WERI-Rb-1 (cell line): ENCODE data around the gene PLA2G2D.

Experiments used
- DNase-seq: peaks from one replicate; pipeline ENCODE4 v3.0.0-alpha.2; 2020
- H3K27ac ChIP-seq: fragments of 250-450 bp; sonication (Bioruptor Pico); 2 replicates; pipeline ENCODE4 v1.5.1; 2020; ENCODE audit warnings: mild to moderate bottlenecking, moderate library complexity
- H3K27me3 ChIP-seq: fragments of 250-450 bp; sonication (Bioruptor Pico); 2 replicates; pipeline ENCODE4 v1.5.1; 2021; ENCODE audit warnings: mild to moderate bottlenecking, low read depth, moderate library complexity; ENCODE audit not compliant: insufficient read depth, severe bottlenecking
- H3K36me3 ChIP-seq: fragments of 250-450 bp; sonication (Bioruptor Pico); 2 replicates; pipeline ENCODE4 v1.5.1; 2020; ENCODE audit warnings: mild to moderate bottlenecking, moderate library complexity
- H3K4me3 ChIP-seq: 2 replicates; pipeline ENCODE4 v1.5.1; 2011; ENCODE audit warnings: low read depth, mild to moderate bottlenecking, control low read depth, low read length
- H3K9me3 ChIP-seq: fragments of 250-450 bp; sonication (Bioruptor Pico); 2 replicates; pipeline ENCODE4 v1.5.1; 2021; ENCODE audit warnings: mild to moderate bottlenecking, moderate library complexity; ENCODE audit not compliant: severe bottlenecking
- TF ChIP-seq, protein P1 (sequence below): IDR thresholded peaks from 2 replicates; pipeline ENCODE4 v1.5.1; 2011; ENCODE audit warnings: low read depth, mild to moderate bottlenecking, control low read depth, inconsistent platforms, low read length

The PLA2G2D gene

DNA sequence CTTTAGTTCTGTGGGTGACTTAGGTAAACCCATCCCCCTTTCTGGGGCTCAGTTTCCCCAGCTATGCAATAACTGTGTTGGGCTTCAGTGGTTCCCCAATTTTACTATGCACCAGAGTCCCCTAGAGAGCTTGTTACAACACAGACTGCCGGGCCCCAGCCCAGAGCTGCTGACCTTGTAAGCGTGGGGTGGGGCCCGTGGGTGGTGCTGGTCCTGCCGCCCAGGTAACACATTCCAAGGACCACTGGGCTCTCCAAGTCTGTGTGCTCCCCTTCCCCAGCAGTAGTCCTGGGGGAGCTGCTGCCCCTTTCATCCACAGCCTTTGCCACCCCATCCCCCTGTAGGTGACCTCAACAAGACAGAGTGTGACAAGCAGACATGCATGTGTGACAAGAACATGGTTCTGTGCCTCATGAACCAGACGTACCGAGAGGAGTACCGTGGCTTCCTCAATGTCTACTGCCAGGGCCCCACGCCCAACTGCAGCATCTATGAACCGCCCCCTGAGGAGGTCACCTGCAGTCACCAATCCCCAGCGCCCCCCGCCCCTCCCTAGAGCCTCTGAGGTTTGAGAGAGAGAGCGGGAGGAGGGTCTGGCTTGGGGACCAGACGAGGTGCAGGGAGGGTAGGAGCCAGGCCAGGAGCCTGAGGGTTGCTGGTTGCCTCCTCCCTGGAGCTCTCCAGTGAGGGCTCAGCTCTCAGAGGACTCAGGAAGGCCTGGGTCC is 28.7 kb upstream of the PLA2G2D start:
- no peak for DNase-seq
- Histone ChIP-seq H3K36me3 (no peaks in the 10 kb centered on the region), H3K27me3 (no peaks in the 10 kb centered on the region), H3K9me3 (no peaks in the 10 kb centered on the region), H3K4me3 (no peak overlapping the region), H3K27ac (no peak overlapping the region)
- TF ChIP-seq, protein P1, sequence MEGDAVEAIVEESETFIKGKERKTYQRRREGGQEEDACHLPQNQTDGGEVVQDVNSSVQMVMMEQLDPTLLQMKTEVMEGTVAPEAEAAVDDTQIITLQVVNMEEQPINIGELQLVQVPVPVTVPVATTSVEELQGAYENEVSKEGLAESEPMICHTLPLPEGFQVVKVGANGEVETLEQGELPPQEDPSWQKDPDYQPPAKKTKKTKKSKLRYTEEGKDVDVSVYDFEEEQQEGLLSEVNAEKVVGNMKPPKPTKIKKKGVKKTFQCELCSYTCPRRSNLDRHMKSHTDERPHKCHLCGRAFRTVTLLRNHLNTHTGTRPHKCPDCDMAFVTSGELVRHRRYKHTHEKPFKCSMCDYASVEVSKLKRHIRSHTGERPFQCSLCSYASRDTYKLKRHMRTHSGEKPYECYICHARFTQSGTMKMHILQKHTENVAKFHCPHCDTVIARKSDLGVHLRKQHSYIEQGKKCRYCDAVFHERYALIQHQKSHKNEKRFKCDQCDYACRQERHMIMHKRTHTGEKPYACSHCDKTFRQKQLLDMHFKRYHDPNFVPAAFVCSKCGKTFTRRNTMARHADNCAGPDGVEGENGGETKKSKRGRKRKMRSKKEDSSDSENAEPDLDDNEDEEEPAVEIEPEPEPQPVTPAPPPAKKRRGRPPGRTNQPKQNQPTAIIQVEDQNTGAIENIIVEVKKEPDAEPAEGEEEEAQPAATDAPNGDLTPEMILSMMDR: no peak

DNA sequence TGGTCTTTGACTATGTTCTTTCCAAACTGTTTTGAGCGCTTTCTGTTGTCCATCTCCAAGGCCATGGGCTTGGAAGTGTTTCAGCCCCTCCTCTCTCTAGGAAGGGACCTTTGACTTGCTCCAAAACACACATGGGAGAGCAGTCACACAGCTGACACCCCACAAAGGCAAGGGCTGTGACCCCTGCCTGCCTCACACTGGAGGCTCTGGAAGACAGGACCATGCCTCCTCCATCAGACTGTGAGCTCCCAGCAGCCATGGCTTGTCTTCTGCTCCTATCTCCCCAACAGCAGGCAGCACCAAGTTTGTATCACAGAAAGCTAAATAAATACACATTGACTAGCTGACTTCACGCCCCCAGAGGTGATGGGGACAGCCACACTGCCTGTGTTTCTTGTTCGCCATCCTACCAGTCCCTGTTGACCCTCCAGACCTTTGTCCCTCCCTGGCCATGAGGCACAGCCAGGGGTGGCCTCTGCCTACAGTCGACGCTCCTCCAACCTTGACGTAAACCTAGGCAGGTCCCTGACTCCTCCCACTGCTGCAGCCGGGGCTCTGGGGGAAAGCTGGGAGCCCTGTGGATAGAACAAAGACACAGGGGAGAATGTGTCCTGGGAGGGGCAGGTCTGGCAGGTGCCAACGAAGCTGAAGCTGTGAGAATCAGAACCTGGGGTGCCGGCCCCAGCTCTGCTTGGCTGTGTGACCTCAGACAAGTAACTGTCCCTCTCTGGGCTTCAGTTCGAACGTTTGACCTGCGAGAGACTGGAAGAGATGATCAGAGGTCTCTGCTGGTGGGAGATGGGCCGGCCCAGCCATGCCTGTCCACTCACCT is 24.6 kb upstream of the PLA2G2D start:
- H3K36me3 ChIP-seq: no peaks in the 10 kb centered on the region
- no peaks in the 10 kb centered on the region for H3K27me3 ChIP-seq
- no peak overlapping the region for H3K4me3 ChIP-seq
- H3K9me3 ChIP-seq: no peaks in the 10 kb centered on the region
- DNase-seq: no peak
- TF ChIP-seq, protein P1: no peak
- no peak overlapping the region for H3K27ac ChIP-seq

DNA sequence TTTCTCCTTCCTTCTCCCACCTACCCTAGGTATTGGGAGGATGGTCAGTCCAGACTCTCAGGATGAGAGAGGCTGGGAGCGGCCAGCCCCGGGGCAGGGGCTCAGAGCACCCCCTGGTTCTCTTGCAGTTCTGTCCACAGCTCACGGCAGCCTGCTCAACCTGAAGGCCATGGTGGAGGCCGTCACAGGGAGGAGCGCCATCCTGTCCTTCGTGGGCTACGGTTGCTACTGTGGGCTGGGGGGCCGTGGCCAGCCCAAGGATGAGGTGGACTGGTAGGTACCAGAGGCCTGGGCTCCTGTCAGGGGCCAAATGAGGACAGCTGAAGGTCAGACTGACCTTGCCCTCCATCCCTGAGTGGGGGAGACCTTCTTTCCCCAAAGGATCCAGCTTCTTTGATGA is 24.0 kb upstream of the PLA2G2D start:
- no peaks in the 10 kb centered on the region for H3K36me3 ChIP-seq
- no peak for DNase-seq
- no peaks in the 10 kb centered on the region for H3K27me3 ChIP-seq
- no peaks in the 10 kb centered on the region for H3K9me3 ChIP-seq
- TF ChIP-seq, protein P1: no peak
- no peak overlapping the region for H3K4me3 ChIP-seq
- H3K27ac ChIP-seq: no peak overlapping the region

DNA sequence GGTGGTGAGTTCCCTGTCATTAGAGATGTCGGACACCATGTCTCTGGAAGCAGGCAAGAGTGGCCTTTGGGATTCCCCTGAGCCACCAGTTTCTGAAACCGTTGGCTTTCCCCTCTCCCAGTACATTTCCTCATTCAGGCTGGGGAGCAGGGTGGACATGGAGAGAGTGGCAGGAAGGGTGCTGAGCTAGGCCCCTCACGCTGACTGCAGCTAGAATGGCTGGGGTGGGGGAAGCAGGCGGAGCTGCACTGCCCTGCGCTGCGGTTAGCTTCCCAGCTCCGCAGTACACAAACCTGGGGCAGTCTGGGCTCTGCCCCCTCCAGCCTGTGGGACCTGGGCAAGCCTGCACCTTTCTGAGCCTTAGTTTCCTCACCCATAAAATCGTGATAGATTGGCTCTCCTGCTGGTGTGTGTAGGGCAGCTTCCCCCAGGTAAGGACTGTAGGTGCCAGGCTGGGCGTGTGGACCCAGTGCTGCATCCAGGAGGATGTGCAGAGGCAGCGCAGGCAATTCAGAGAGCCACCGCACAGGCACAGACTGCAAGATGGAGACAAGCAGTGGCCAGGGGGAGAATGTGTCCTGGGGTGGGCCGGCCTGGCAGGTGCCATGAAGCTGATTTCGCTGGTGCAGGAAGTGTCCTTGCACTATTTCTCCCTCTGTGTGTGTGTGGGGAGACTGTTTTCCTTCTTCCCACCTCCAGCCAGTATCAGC is 22.8 kb upstream of the PLA2G2D start:
- no peak overlapping the region for H3K27ac ChIP-seq
- DNase-seq: no peak
- TF ChIP-seq, protein P1: no peak
- H3K27me3 ChIP-seq: no peaks in the 10 kb centered on the region
- H3K9me3 ChIP-seq: no peaks in the 10 kb centered on the region
- H3K36me3 ChIP-seq: no peaks in the 10 kb centered on the region
- H3K4me3 ChIP-seq: no peak overlapping the region

DNA sequence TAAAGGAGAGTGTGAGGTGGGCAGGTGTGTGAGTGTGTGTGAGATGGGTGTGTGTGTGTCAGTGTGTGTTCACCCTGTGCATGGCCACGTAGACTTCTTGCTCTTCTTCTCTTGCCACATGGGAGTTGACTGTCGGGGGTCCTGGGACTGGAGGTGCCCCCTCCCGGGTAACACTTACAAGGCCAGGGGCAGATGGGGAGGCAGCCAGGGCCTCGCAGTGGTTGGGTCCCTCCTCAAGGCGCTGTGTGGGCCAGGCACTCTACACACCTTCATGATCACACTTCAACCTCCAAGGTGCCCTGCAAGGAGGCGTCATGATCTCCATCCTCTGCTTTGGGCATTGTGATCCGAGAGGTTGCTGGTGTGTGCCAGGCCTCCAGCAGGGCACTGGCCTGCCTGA is 22.1 kb upstream of the PLA2G2D start:
- no peaks in the 10 kb centered on the region for H3K9me3 ChIP-seq
- H3K4me3 ChIP-seq: no peak overlapping the region
- DNase-seq: no peak
- TF ChIP-seq, protein P1: no peak
- H3K27ac ChIP-seq: no peak overlapping the region
- H3K27me3 ChIP-seq: no peaks in the 10 kb centered on the region
- no peaks in the 10 kb centered on the region for H3K36me3 ChIP-seq
